Measurements from ENCODE around the gene KCNJ6.

KCNJ6 gene

GRCh38 chr21:37863842-37864241 lies 52.4 kb downstream of the KCNJ6 start:
- Histone ChIP-seq H3F3A (ENCODE audit: insufficient read depth) (no peaks in the 10 kb centered on the region), H3K79me2 (ENCODE audit: insufficient read depth, low read length) (no peaks in the 10 kb centered on the region), H4K20me1 (ENCODE audit: low read depth, low read length) (no peaks in the 10 kb centered on the region), H3K27ac (ENCODE audit: low read depth, low read length) (no peak overlapping the region), H3K4me2 (ENCODE audit: low read depth, low read length, poor library complexity, severe bottlenecking) (no peak overlapping the region), H3K4me3 (ENCODE audit: insufficient read depth, low read length, poor library complexity, severe bottlenecking) (no peak overlapping the region), H2AFZ (ENCODE audit: low read depth, low read length, severe bottlenecking) (no peak overlapping the region), H3K9ac (ENCODE audit: low read length) (no peak overlapping the region), H3K9me3 (ENCODE audit: insufficient read depth, low read length) (no peaks in the 10 kb centered on the region), H3K9me2 (replicated peaks; ENCODE audit: insufficient read depth, low read length) (no peaks in the 10 kb centered on the region), H3K27me3 (ENCODE audit: low read length) (0 out of 2 replicates have a peak, but pooled peaks cover 3% of the 10 kb centered on the region), H3K36me3 (ENCODE audit: low read length) (no peaks in the 10 kb centered on the region)
- no peak for TF ChIP-seq CTCF (IDR thresholded peaks at IDR 0.05; ENCODE audit: insufficient read depth, low read length, poor library complexity, severe bottlenecking)
- no peak for TF ChIP-seq EZH2phosphoT487 (conservative IDR thresholded peaks at IDR 0.05; ENCODE audit: low read length)

DNA sequence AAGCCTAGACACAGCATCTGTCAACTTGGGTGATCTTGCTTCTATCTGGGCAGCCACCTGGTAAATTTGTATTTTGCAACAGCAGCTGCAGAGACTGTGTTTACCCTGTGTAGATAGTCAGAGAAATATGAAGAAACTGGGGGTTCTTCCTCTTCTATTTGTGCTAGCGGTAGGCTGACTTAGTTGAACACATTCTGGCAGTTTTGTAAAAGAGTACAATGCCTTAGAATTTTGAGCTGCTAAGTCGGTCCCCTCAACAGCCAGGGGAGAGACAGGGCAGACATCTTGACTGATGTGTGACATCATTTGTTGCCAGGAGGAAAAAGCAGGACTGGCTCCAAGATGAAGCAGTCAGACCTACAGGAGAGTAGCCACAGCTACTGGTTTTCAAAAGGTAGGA lies 53.7 kb downstream of the KCNJ6 start:
- H3K4me2 ChIP-seq (ENCODE audit: low read depth, low read length, poor library complexity, severe bottlenecking) = no peak overlapping the region
- H2AFZ ChIP-seq (ENCODE audit: low read depth, low read length, severe bottlenecking) = no peak overlapping the region
- H3K9me2 ChIP-seq (replicated peaks; ENCODE audit: insufficient read depth, low read length) = no peaks in the 10 kb centered on the region
- no peaks in the 10 kb centered on the region for H3K9me3 ChIP-seq (ENCODE audit: insufficient read depth, low read length)
- no peaks in the 10 kb centered on the region for H3F3A ChIP-seq (ENCODE audit: insufficient read depth)
- no peak for TF ChIP-seq EZH2phosphoT487 (conservative IDR thresholded peaks at IDR 0.05; ENCODE audit: low read length)
- TF ChIP-seq CTCF (IDR thresholded peaks at IDR 0.05; ENCODE audit: insufficient read depth, low read length, poor library complexity, severe bottlenecking) = no peak
- no peaks in the 10 kb centered on the region for H3K79me2 ChIP-seq (ENCODE audit: insufficient read depth, low read length)
- H3K9ac ChIP-seq (ENCODE audit: low read length) = no peak overlapping the region
- H3K27ac ChIP-seq (ENCODE audit: low read depth, low read length) = no peak overlapping the region
- 0 out of 2 replicates have a peak, but pooled peaks cover 3% of the 10 kb centered on the region for H3K27me3 ChIP-seq (ENCODE audit: low read length)
- no peak overlapping the region for H3K4me3 ChIP-seq (ENCODE audit: insufficient read depth, low read length, poor library complexity, severe bottlenecking)
- no peaks in the 10 kb centered on the region for H4K20me1 ChIP-seq (ENCODE audit: low read depth, low read length)
- H3K36me3 ChIP-seq (ENCODE audit: low read length) = no peaks in the 10 kb centered on the region

DNA sequence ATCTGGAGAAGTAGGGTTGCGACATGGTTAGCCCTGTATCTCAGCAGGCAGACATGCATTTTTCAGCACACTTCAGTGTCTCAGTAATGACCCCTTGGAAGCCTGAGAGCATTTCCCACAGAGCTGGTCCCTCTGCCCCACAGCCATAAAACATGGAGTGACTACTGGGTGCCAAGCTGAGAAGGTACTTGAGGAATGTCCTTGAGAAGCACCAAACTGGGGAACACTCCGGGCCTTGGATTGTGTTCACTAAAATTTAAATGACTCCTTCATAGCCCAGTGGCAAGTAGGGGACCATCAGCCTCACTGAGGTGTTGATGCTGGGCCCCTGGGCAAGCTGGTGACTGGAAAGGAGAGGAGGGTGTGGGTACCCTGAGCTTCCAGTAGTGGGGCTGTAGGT lies 54.7 kb downstream of the KCNJ6 start:
- H3K27me3 ChIP-seq (ENCODE audit: low read length) = 0 out of 2 replicates have a peak, but pooled peaks cover 3% of the 10 kb centered on the region
- no peaks in the 10 kb centered on the region for H3K9me3 ChIP-seq (ENCODE audit: insufficient read depth, low read length)
- no peaks in the 10 kb centered on the region for H3F3A ChIP-seq (ENCODE audit: insufficient read depth)
- H3K27ac ChIP-seq (ENCODE audit: low read depth, low read length) = no peak overlapping the region
- H3K9me2 ChIP-seq (replicated peaks; ENCODE audit: insufficient read depth, low read length) = no peaks in the 10 kb centered on the region
- no peaks in the 10 kb centered on the region for H3K79me2 ChIP-seq (ENCODE audit: insufficient read depth, low read length)
- no peaks in the 10 kb centered on the region for H4K20me1 ChIP-seq (ENCODE audit: low read depth, low read length)
- no peaks in the 10 kb centered on the region for H3K36me3 ChIP-seq (ENCODE audit: low read length)
- H3K4me3 ChIP-seq (ENCODE audit: insufficient read depth, low read length, poor library complexity, severe bottlenecking) = no peak overlapping the region
- TF ChIP-seq CTCF (IDR thresholded peaks at IDR 0.05; ENCODE audit: insufficient read depth, low read length, poor library complexity, severe bottlenecking) (no peak), EZH2phosphoT487 (conservative IDR thresholded peaks at IDR 0.05; ENCODE audit: low read length) (no peak)
- no peak overlapping the region for H3K9ac ChIP-seq (ENCODE audit: low read length)
- H2AFZ ChIP-seq (ENCODE audit: low read depth, low read length, severe bottlenecking) = no peak overlapping the region
- H3K4me2 ChIP-seq (ENCODE audit: low read depth, low read length, poor library complexity, severe bottlenecking) = no peak overlapping the region

Data from SU-DHL-6 (cell line).